HepG2 (cell line): ENCODE data around the gene SRGAP3. TPM values are rescaled to one million over a fixed set of nuclear protein-coding genes. Genes with fewer than 3 reads are reported as not detected.

Experiments
- ATAC-seq: fragments of 200-7000 bp; cut with Tn5 transposase; 3 replicates; pipeline ENCODE4 v1.9.1; 2020; ENCODE audit warnings: mild to moderate bottlenecking, moderate library complexity
- BruUV-seq: library from RNA; stranded (reverse); fragments of 400-500 nt; replicated peaks from 2 replicates; lab custom pipeline; 2021; lab: Mats Ljungman, UMichigan
- CTCF ChIA-PET: fragments of 300-600 bp; formaldehyde crosslinking; extraction: SDS; loops from one replicate; lab custom pipeline; 2021; ENCODE audit warnings: low total read pairs, inconsistent platforms, low intra/inter-chr PET ratio; lab: Yijun Ruan, JAX
- POLR2A ChIA-PET: fragments of 350-600 bp; sonication (Branson Sonifier 250); formaldehyde crosslinking; loops from one replicate; lab custom pipeline; 2020; ENCODE audit warnings: antibody characterized with exemption, inconsistent platforms; lab: Yijun Ruan, JAX
- DNase-seq: peaks from one replicate; pipeline ENCODE4 v3.0.0-alpha.2; 2015; ENCODE audit warnings: low spot score
- FAIRE-seq: peaks from 3 replicates; lab custom pipeline; 2011; peaks lifted over from hg19 to GRCh38; lab: Jason Lieb, UNC
- H2AFZ ChIP-seq: one replicate; pipeline ENCODE4 v1.6.1; 2011; ENCODE audit warnings: low read length, inconsistent platforms
- H3K27ac ChIP-seq: fragments of 300-600 bp; 3 replicates; pipeline ENCODE4 v1.8.0; 2011; ENCODE audit warnings: mixed run types, mild to moderate bottlenecking, mixed read lengths, low read length, inconsistent platforms; ENCODE audit not compliant: insufficient read depth; ENCODE audit errors: extremely low read length
- H3K27me3 ChIP-seq, 2 experiments: fragments of 200-600 bp in 1 of 2; 2 replicates in 1 of 2; 3 replicates in 1 of 2; pipeline versions ENCODE4 v1.6.0 to v1.8.0; 2011; ENCODE audit warnings: low read length in 2 of 2, mild to moderate bottlenecking in 2 of 2, moderate library complexity in 2 of 2, inconsistent platforms in 1 of 2; ENCODE audit not compliant: insufficient read depth in 2 of 2, control insufficient read depth in 1 of 2
- H3K36me3 ChIP-seq, 2 experiments: fragments of 200-600 bp in 1 of 2; replicated peaks in 1 of 2; 2 replicates in 1 of 2; 3 replicates in 1 of 2; pipeline versions ENCODE4 v1.5.1 to v1.8.0; 2011; ENCODE audit warnings: low read length in 2 of 2, inconsistent platforms in 1 of 2; ENCODE audit not compliant: insufficient read depth in 2 of 2, control insufficient read depth in 1 of 2
- H3K4me1 ChIP-seq: 2 replicates; pipeline ENCODE4 v1.5.1; 2012; ENCODE audit warnings: low read length, inconsistent platforms; ENCODE audit not compliant: insufficient read depth
- H3K4me2 ChIP-seq: 2 replicates; pipeline ENCODE4 v1.6.0; 2011; ENCODE audit warnings: low read depth, low read length, inconsistent platforms
- H3K4me3 ChIP-seq, 3 experiments: fragments of 200-600 bp in 1 of 3; sonication (generic), shearing (Covaris generic) in 1 of 3; replicated peaks in 1 of 3; 2 replicates each; pipeline ENCODE4 v1.5.1; 2011 to 2016; ENCODE audit warnings: low read length in 3 of 3, inconsistent platforms in 2 of 3, low read depth in 2 of 3, mild to moderate bottlenecking in 2 of 3, control low read depth in 1 of 3, mixed read lengths in 1 of 3; ENCODE audit not compliant: insufficient read depth in 1 of 3
- H3K79me2 ChIP-seq: one replicate; pipeline ENCODE4 v1.6.1; 2011; ENCODE audit warnings: low read length, inconsistent platforms; ENCODE audit not compliant: insufficient read depth
- H3K9ac ChIP-seq: 2 replicates; pipeline ENCODE4 v1.6.0; 2011; ENCODE audit warnings: mild to moderate bottlenecking, low read depth, low read length, inconsistent platforms; ENCODE audit not compliant: insufficient read depth
- H3K9me3 ChIP-seq: 2 replicates; pipeline ENCODE4 v1.5.1; 2012; ENCODE audit warnings: mild to moderate bottlenecking, low read length
- H4K20me1 ChIP-seq: 2 replicates; pipeline ENCODE4 v1.6.0; 2011; ENCODE audit warnings: inconsistent platforms, mild to moderate bottlenecking, low read length, moderate library complexity; ENCODE audit not compliant: insufficient read depth
- CENPX ChIP-seq: sonication (generic); formaldehyde crosslinking; IDR thresholded peaks from 2 replicates; pipeline ENCODE4 v1.9.0; 2021; ENCODE audit warnings: mild to moderate bottlenecking, missing genetic modification reagents, moderate library complexity
- EP300 ChIP-seq, 3 experiments: sonication (generic) in 1 of 3; formaldehyde crosslinking in 1 of 3; IDR thresholded peaks; 2 replicates each; pipeline versions ENCODE4 v1.5.1 to v1.6.1; 2011 to 2020; ENCODE audit warnings: low read depth in 2 of 3, low read length in 2 of 3, borderline replicate concordance in 1 of 3, improper control_type of control experiment in 1 of 3, mild to moderate bottlenecking in 1 of 3, missing genetic modification reagents in 1 of 3, moderate library complexity in 1 of 3
- FOXK1 ChIP-seq: sonication (generic); formaldehyde crosslinking; IDR thresholded peaks from 2 replicates; pipeline ENCODE4 v1.4.0; 2020; ENCODE audit warnings: low read depth, missing genetic modification reagents, borderline replicate concordance
- FOXM1 ChIP-seq: sonication (generic); formaldehyde crosslinking; IDR thresholded peaks from 2 replicates; pipeline ENCODE4 v1.5.0; 2020; ENCODE audit warnings: missing genetic modification reagents
- MAFG ChIP-seq: sonication (generic); formaldehyde crosslinking; IDR thresholded peaks from 2 replicates; pipeline ENCODE4 v1.5.1; 2020; ENCODE audit warnings: mild to moderate bottlenecking, missing genetic modification reagents
- MED1 ChIP-seq: sonication (generic); formaldehyde crosslinking; IDR thresholded peaks from 2 replicates; pipeline ENCODE4 v1.4.0; 2020; ENCODE audit warnings: missing genetic modification reagents
- RORA ChIP-seq: sonication (generic); formaldehyde crosslinking; IDR thresholded peaks from 2 replicates; pipeline ENCODE4 v1.5.0; 2020; ENCODE audit warnings: mild to moderate bottlenecking, missing genetic modification reagents, moderate library complexity
- SKIL ChIP-seq: sonication (generic); formaldehyde crosslinking; IDR thresholded peaks from 2 replicates; pipeline ENCODE4 v1.8.0; 2022; ENCODE audit warnings: missing genetic modification reagents, mild to moderate bottlenecking, moderate library complexity, borderline replicate concordance
- ZBTB3 ChIP-seq: sonication (generic); formaldehyde crosslinking; IDR thresholded peaks from 2 replicates; pipeline ENCODE4 v1.4.0; 2020; ENCODE audit warnings: low read depth, mild to moderate bottlenecking, moderate library complexity, missing genetic modification reagents, borderline replicate concordance
- ZBTB34 ChIP-seq: sonication (generic); formaldehyde crosslinking; IDR thresholded peaks from 2 replicates; pipeline ENCODE4 v1.8.0; 2022; ENCODE audit warnings: mild to moderate bottlenecking, missing genetic modification reagents
- ZFAT ChIP-seq: sonication (generic); formaldehyde crosslinking; conservative IDR thresholded peaks from 2 replicates; pipeline ENCODE4 v1.8.1; 2023; ENCODE audit warnings: missing genetic modification reagents, inconsistent platforms
- ZNF12 ChIP-seq: sonication (generic); formaldehyde crosslinking; IDR thresholded peaks from 2 replicates; pipeline ENCODE4 v1.5.0; 2020; ENCODE audit warnings: missing genetic modification reagents
- ZNF800 ChIP-seq: sonication (generic); formaldehyde crosslinking; IDR thresholded peaks from 2 replicates; pipeline ENCODE4 v1.4.0; 2020; ENCODE audit warnings: missing genetic modification reagents
- WGBS: methylation state at CpG from one replicate; pipeline ENCODE4 v1.1.6; 2017; ENCODE audit warnings: low lambda C conversion rate; 5-methylcytosine and 5-hydroxymethylcytosine counted together
- in situ Hi-C: cut with HindIII; loops from 2 replicates; pipeline ENCODE4 v1.10.0; 2017; ENCODE audit warnings: low pct_unique_long_range_greater_than_20kb; ENCODE audit not compliant: extremely low pct_ligation_motif_present
- intact Hi-C: fragments of 100-400 bp; cut with micrococcal nuclease; formaldehyde crosslinking; loops from one replicate; pipeline ENCODE4 v1.10.0; 2022; ENCODE audit not compliant: unreplicated experiment
- polyA plus RNA-seq, 8 experiments: library from polyadenylated mRNA; depleted of rRNA in 3 of 8; stranded (reverse) in 7 of 8; unstranded in 1 of 8; fragments of >200 nt; fragmentation: Illumina TruSeq in 4 of 8; extraction: Trizol in 4 of 8; gene quantifications; 2 replicates each; pipeline versions ENCODE4 v1.2.1 to v1.2.3, GENCODE V29; 2011 to 2016; ENCODE audit warnings: low read depth in 4 of 8, missing spikeins in 1 of 8, mixed read lengths in 1 of 8; ENCODE audit not compliant: insufficient read depth in 1 of 8
- total RNA-seq, 5 experiments: library from RNA; depleted of rRNA; stranded (reverse); fragments of >200 nt; fragmentation: Illumina TruSeq; extraction: Trizol; gene quantifications; 2 replicates each; pipeline ENCODE4 v1.2.3, GENCODE V29; 2016; ENCODE audit warnings: low read depth in 1 of 5

SRGAP3 gene
- total and polyA plus RNA-seq, 2 of the 13 experiments (the other 11 are each of a cell fraction or from before 2014, with no cell fraction given) = 1.2 to 1.4 TPM

- no peak overlapping the region for H3K27ac ChIP-seq
- ChIA-PET CTCF (no interaction called here), POLR2A (no interaction called here)
- BruUV-seq = no TSS peak
- H3K27me3 ChIP-seq = no peaks in the 10 kb centered on the region
- H3K9ac ChIP-seq = no peak overlapping the region
- H4K20me1 ChIP-seq = no peaks in the 10 kb centered on the region
- no peak overlapping the region for H2AFZ ChIP-seq
- no peak for FAIRE-seq
- no peak overlapping the region for H3K4me2 ChIP-seq
- no peaks in the 10 kb centered on the region for H3K79me2 ChIP-seq
- intact Hi-C loops = no loop called here
- H3K4me3 ChIP-seq = no peak overlapping the region
- no peaks in the 10 kb centered on the region for H3K36me3 ChIP-seq
- in situ Hi-C loops = no loop called here
- peaks cover 8% of the 10 kb centered on the region; the same call in 1 of the 2 replicates for H3K4me1 ChIP-seq
- H3K9me3 ChIP-seq = no peaks in the 10 kb centered on the region
- no peak for TF ChIP-seq CENPX (CRISPR knock-in tag)
- no peak for TF ChIP-seq ZBTB34 (CRISPR knock-in tag)
- TF ChIP-seq MED1 (CRISPR knock-in tag) = no peak
- no peak for TF ChIP-seq ZNF12 (CRISPR knock-in tag)
- TF ChIP-seq, all 625 proteins: peak for 0
- no peak for ATAC-seq
- no peak for DNase-seq
Observed at GRCh38 chr3:9000041-9000440, 249.4 kb downstream of the SRGAP3 start.

GRCh38 chr3:8997151-8997550 is 252.3 kb downstream of the SRGAP3 start:
- 59% methylated on average over 3 of the region's 3 CpGs for WGBS
- H3K4me3 ChIP-seq = no peak overlapping the region
- peaks cover 0 to 8% of the 10 kb centered on the region in 2 experiments; a peak in 2 of 5 replicates for H3K27me3 ChIP-seq
- no peak overlapping the region for H3K4me2 ChIP-seq
- POLR2A ChIA-PET = no interaction called here
- H4K20me1 ChIP-seq = no peaks in the 10 kb centered on the region
- no peak overlapping the region for H3K27ac ChIP-seq
- H3K79me2 ChIP-seq = no peaks in the 10 kb centered on the region
- intact Hi-C loops (no loop called here), in situ Hi-C loops (no loop called here)
- no TSS peak for BruUV-seq
- CTCF ChIA-PET = interaction anchor here (1.4 to 1.8 kb wide), 2 partner anchors 70 to 305 kb away, joined by 5 read pairs; no protein-coding TSS in a partner anchor
- H2AFZ ChIP-seq = no peak overlapping the region
- H3K4me1 ChIP-seq = peaks cover 8% of the 10 kb centered on the region; the same call in 1 of the 2 replicates
- H3K36me3 ChIP-seq = no peaks in the 10 kb centered on the region
- no peak overlapping the region for H3K9ac ChIP-seq
- DNase-seq = no peak
- H3K9me3 ChIP-seq = no peaks in the 10 kb centered on the region
- no peak for ATAC-seq
- FAIRE-seq = no peak
- TF ChIP-seq ZFAT (CRISPR knock-in tag) (no peak), SKIL (no peak), ZNF800 (CRISPR knock-in tag) (no peak), MAFG (no peak), FOXK1 (CRISPR knock-in tag) (no peak), EP300 (IDR thresholded peaks at IDR 0.05; ENCODE audit: low read depth in 2 of 2, low read length in 2 of 2) (no peak), EP300 (CRISPR knock-in tag; IDR thresholded peaks at IDR 0.05; ENCODE audit: borderline replicate concordance) (no peak), RORA (CRISPR knock-in tag) (no peak), FOXM1 (no peak), ZBTB3 (CRISPR knock-in tag) (no peak)
